T47D (cell line): ENCODE data around the gene HHATL.

Source experiments
- DNase-seq, 2 experiments: peaks; one replicate each; pipeline versions ENCODE4 v3.0.0 to v3.0.0-alpha.2; 2011 to 2012; ENCODE audit warnings: low read depth in 1 of 2, low spot score in 1 of 2
- JUND ChIP-seq: IDR thresholded peaks from 2 replicates; pipeline ENCODE4 v1.6.1; 2012; ENCODE audit warnings: low read depth
- in situ Hi-C: cut with HindIII; loops from 2 replicates; pipeline ENCODE4 v1.10.0; 2016; ENCODE audit warnings: low sequenced_read_pairs, low pct_unique_long_range_greater_than_20kb

HHATL gene

DNA sequence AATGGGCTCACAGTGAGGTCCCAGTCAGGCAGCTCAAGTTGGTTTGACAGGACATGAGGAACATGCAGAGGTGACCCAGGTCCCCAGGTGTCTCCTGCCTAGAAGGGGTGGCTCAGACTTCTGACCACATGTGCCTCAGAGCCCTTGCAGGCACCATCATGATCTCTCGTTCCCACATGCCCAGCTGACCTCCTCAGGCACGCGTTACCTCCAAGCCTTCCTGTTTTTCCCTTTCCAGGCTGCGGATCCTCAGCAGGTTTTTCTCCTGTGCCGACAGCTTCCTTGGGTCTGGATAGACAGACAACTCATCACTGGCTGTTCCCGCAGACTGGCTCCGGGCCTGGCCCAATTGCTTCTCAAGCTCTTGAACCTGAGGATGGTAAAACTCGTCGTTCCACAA is 40.1 kb upstream of the HHATL start:
- TF ChIP-seq JUND, result no peak
- in situ Hi-C loops, result no loop called here
- no peak for DNase-seq

DNA sequence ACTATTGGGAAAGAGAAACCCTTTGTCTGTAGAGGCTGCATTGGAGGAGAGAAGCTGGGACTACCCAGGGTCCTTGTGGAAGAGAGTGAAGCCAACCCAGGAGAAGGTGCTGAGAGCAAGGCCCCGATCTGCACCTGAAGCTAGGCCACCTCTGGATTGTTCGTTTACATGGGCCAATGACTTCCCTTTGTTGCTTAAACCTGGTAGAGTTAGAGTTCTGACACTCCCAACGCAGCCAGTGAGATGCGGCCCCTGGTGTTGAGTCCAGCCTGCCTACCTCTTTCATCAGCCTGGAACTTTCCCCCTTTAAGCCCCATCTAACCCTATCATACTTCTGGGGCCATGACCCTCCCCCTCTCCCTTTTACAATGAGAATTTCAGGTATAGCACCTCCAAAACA is 39.7 kb upstream of the HHATL start:
- in situ Hi-C loops, result no loop called here
- TF ChIP-seq JUND, result no peak
- no peak for DNase-seq

DNA sequence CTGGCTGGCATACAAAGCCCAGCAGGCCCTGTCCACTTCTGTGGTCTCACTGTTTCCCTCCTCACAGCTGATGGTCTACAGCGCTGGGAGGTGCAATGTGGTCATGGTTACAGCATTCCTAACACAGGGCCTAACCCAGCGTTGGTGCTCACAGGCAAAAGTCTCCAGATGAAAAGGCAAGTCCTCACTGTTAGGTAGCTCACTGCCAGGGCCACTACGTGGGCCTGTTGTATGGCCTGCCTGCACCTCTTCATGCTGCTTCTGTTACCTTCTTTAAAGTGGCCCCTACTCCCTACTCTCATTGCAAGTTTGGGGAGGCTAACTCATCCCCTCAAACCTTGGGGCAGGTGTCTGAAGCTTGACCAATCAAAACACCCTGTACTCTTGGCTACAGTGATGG is 39.2 kb upstream of the HHATL start:
- no peak for TF ChIP-seq JUND
- in situ Hi-C loops, result no loop called here

DNA sequence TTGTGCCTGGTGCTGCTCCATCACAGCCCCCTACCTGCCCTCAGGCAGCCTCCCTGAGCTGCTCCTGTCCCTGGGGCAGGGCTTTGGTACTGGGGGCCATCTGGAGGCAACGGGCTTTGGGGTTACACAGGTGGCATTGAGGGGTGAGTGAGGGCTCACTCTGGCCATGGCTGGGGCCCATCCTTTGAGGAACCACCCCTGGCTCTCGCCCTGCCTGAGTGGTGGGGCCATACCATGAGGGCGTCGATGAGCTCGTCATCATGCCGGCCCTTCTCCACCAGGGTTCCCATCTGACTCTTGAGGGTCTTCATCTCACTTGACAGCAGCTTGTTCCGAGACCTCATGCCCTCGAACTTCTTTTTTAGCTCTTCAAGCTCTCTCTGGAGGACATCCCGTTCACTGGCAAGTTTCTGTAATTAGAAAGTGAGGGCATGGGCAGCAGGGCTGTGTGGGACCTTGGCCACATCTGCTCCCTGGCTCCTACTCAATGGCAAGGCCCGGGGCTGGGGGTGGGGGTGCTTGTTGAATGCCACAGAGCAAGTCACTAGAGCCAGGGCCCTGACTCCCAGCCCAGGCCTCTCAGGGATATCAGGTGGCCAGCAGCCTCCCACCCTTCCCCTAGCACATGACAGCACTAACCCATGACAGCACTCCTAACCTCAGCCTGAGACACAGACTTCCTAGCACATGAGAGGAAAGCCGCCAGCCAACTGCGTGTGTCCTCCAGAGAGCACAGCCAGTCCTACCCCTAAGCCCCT is 37.0 kb upstream of the HHATL start:
- DNase-seq, result no peak
- TF ChIP-seq JUND, result no peak
- in situ Hi-C loops, result no loop called here

More for the DNA sequence above, 39.2 kb upstream of the HHATL start:
- DNase-seq, result no peak

DNA sequence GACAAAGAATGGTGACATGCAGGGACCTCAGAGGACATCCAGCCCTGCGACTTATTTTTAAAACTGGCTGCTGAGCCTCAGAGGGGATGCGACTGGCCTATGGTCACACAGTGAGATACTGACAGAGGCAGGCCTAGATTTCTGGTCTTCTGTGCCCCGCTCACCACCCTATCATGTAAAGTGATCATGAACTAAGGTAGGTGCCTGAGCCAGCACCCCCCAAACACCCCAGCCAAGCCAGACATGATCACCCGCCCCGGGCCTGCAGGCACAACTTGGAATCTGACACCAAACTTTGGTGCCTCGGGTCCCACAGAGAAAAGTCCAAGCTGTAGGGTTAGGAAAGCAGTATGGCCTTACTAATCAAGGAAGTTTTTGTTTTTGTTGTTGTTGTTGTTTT is 33.9 kb upstream of the HHATL start:
- TF ChIP-seq JUND, result no peak
- in situ Hi-C loops, result no loop called here
- DNase-seq, result no peak

DNA sequence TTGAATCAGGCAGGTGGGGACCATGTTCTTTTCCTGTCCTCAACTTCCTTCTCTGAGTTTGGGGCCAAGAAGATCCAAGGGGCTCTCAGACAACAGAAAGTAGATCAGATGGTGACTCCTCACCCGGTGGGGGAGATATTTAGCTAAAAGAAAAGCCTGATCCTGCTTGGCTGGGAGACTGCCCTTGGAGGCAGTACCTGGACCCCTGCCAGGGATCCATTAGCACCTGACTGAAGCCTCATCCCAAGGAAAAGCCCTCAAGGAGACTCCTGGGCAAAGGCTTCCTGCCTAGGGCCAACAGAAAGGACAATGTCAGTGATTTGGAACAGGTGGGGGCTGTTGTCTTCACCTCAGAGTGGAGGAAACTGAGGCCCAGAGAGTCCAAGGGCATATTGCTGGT is 33.5 kb upstream of the HHATL start:
- in situ Hi-C loops, result no loop called here
- no peak for DNase-seq
- TF ChIP-seq JUND, result no peak

DNA sequence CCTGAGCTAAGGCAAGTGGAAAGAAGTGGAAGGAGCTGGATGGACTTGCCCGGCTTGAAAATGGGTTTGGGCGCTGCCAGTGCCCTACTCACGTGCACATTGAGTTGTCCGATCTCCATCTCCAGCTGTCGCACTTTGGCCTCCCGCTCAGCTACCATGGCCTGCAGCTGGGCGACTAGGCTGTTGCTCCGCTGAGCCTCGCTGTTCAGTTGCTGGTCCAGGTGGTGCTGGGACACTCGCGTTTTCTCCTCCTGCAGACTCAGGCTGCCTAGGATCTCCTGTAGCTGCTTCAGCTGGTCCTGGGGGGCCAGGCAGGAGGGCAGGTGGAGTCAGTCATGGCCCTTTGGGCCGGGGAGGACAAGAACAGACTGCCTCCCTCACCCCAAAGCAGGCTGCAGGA is 33.0 kb upstream of the HHATL start:
- TF ChIP-seq JUND, result no peak
- in situ Hi-C loops, result no loop called here
- no peak for DNase-seq

DNA sequence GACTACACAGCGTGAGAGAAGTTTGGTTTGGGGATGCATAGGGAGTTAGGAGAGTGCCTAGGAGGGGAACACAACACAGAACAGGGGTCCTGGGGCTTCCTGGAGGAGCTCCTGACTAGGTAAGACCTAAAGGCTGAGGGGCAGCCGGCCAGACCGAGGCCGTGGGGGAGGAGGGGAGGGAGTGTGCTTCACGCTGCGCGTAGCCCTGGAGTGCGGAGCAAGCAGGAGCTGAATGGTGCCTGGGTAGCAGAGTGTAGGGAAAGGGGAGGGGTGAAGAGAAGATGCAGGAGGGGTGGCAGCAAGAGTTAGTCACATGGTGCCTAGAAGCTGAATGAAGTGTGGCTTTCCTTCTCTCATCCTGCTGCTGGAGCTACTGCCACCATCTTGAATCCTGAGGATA is 32.4 kb upstream of the HHATL start:
- no peak for DNase-seq
- TF ChIP-seq JUND, result no peak
- in situ Hi-C loops, result no loop called here

DNA sequence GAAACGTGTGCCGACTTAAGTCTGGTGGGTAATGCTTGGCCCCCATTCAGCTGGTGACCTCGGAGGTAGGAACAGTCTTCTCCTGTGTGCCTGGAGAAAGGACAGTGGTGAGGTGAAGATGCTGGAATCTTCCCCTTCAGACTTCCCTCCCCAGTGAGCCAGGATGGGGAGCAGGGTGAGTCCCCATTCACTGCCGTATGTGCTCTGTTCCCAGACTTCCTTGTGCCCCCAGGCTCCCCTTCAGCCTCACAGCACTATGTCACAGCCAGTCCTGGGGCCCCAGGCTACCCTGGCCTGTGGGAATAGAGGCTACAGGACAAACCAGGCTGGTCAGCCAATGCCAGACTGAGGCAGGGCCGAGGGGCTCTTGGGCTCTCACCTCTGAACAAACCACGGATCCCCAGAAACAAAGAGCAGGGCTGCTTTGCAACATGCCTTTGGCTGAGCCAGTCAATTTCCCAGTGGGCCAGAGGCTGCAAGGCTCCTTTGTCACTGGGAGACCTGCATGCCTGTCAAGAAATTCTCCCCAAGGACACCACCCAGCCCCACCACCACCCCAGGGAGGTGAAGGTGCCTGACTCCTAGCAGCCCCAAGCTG is 31.8 kb upstream of the HHATL start:
- in situ Hi-C loops, result no loop called here
- TF ChIP-seq JUND, result no peak
- DNase-seq, result no peak

DNA sequence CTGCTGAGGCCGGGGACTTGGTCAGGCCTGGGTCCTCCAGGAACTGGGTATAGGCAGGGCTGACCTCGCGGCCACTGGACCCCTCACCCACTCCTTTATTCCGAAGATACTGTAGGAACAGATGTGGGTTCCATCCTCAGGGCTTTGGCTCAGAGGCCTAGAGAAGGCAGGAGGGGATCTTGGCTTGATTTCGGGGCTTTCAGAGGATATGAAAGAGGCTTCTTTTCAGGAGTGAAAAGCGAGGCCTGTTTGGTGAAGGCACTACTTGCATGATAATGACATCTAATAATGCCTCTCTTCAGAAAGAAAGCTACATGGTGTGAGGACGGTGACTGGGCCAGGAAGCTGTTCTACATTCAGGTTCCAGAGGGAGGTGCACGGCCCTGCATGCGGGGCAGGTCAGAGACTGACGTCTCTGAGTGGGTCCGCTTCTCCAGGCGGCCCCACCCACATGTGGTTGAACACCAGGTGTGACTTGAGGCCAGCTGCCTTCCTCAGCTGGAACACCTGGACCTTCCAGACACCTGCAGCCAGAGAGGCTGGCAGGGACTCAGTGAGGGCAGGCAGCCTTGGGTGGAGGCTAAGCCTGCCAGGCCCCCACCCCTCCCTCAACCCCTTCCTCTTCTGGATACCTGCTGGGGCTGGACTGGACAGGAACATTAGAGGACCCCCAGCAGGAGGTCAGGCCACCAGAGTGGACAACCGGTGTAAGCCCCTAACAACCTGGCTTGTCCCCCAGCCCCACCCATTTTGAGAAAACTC is 31.1 kb upstream of the HHATL start:
- in situ Hi-C loops, result no loop called here
- TF ChIP-seq JUND, result no peak
- DNase-seq, result no peak

DNA sequence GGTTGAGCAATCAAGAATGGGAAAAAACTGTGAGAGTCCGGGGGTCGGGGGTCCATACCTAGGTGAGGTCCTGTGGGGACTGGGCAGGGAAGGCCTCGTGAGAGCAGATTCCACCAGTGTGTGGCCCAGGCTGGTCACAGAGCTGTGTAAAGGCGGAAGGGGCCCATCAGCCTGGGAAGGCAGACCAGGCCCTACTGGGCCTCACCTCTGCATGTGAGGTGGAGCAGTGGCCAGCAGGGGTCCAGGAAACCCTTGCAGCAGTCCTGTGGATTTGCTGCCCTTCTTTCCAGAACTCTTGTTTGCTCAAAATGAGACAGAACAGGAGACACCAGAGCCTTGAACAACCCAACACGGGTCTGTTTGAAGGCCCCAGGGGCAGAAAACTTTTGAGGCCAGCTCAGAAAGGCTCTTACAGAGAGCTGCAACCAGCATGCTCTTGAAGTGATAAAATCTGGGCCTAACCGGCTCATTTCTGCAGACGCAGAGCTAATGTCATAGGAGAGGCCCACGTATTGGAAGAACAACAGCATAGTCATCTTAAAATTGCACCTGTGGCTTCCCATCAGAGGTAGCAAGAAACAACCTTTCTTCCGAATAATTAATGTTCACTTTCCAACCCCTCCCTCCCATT is 30.3 kb upstream of the HHATL start:
- in situ Hi-C loops, result no loop called here
- no peak for TF ChIP-seq JUND
- DNase-seq, result no peak

DNA sequence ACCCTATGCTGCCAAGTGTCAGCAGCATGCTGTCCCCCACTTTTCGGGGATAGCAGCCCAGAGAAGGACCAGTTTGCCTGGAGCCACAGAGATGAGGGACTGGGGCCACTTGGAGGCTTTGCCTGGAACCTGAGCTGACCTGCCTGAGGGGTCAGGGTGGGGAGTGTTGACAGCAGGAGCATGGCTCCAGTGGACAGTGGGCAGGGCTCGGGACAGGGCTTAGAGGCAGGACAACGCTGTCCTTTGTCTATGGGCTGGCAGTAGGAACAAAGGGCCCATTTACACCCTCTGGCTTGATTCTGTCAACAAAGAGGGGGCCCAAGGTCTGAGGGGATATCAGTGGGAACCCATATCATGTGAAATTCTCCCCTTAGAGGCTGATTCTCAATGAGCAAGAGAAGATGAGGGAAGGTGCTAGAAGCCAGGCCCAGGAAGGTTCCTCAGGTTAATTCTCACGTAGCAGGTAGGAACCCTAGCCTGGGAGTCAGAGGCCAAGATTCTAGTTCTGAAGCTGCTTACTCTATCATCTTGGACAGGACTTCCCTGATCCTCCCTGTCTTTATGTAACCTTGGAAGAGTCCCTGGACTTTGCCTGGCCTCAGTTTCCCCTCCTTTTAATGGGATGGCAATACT is 29.7 kb upstream of the HHATL start:
- no peak for DNase-seq
- TF ChIP-seq JUND, result no peak
- in situ Hi-C loops, result no loop called here
